ENCODE measurements around the gene CBL.
"Not testable (repeated sequence)": the region's sequence is repeated elsewhere in the genome, so short reads cannot be mapped to it uniquely, and the experiment has no call there.

Gene CBL

GRCh38 chr11:119218141-119218878 is 12.2 kb downstream of the CBL start:
- no peak overlapping the region for H3K4me3 ChIP-seq (ENCODE audit: low read length)
- TF ChIP-seq ZNF274 (IDR thresholded peaks at IDR 0.05; ENCODE audit: low read depth, low read length), result no peak

- no peak for TF ChIP-seq ZNF274 (IDR thresholded peaks at IDR 0.05; ENCODE audit: low read depth, low read length)
- H3K4me3 ChIP-seq (ENCODE audit: low read length), result no peak overlapping the region
Measured at GRCh38 chr11:119222308-119222707, 16.2 kb downstream of the CBL start.

GRCh38 chr11:119222891-119223290 is 16.8 kb downstream of the CBL start:
- H3K4me3 ChIP-seq (ENCODE audit: low read length), result no peak overlapping the region

GRCh38 chr11:119223856-119224255 is 17.7 kb downstream of the CBL start:
- TF ChIP-seq ZNF274 (IDR thresholded peaks at IDR 0.05; ENCODE audit: low read depth, low read length), result no peak
- H3K4me3 ChIP-seq (ENCODE audit: low read length), result no peak overlapping the region

More at GRCh38 chr11:119222891-119223290, 16.8 kb downstream of the CBL start:
- no peak for TF ChIP-seq ZNF274 (IDR thresholded peaks at IDR 0.05; ENCODE audit: low read depth, low read length)

- not testable (repeated sequence) for H3K4me3 ChIP-seq (ENCODE audit: low read length)
Measured at GRCh38 chr11:119228535-119229287, 22.6 kb downstream of the CBL start.

- no peak for TF ChIP-seq ZNF274 (IDR thresholded peaks at IDR 0.05; ENCODE audit: low read depth, low read length)
- H3K4me3 ChIP-seq (ENCODE audit: low read length), result no peak overlapping the region
Measured at GRCh38 chr11:119229288-119229672, 23.1 kb downstream of the CBL start.

GRCh38 chr11:119229741-119230140 is 23.6 kb downstream of the CBL start:
- TF ChIP-seq ZNF274 (IDR thresholded peaks at IDR 0.05; ENCODE audit: low read depth, low read length), result no peak

GRCh38 chr11:119236490-119236889 is 30.4 kb downstream of the CBL start:
- no peak for TF ChIP-seq ZNF274 (IDR thresholded peaks at IDR 0.05; ENCODE audit: low read depth, low read length)
- H3K4me3 ChIP-seq (ENCODE audit: low read length), result no peak overlapping the region

More at GRCh38 chr11:119229741-119230140, 23.6 kb downstream of the CBL start:
- no peak overlapping the region for H3K4me3 ChIP-seq (ENCODE audit: low read length)

- H3K4me3 ChIP-seq (ENCODE audit: low read length), result no peak overlapping the region
- TF ChIP-seq ZNF274 (IDR thresholded peaks at IDR 0.05; ENCODE audit: low read depth, low read length), result no peak
Measured at GRCh38 chr11:119236891-119237290, 30.8 kb downstream of the CBL start.

- no peak for TF ChIP-seq ZNF274 (IDR thresholded peaks at IDR 0.05; ENCODE audit: low read depth, low read length)
- H3K4me3 ChIP-seq (ENCODE audit: low read length), result no peak overlapping the region; the same call in 1 of the 2 replicates
Measured at GRCh38 chr11:119237515-119237914, 31.4 kb downstream of the CBL start.

GRCh38 chr11:119248750-119249670 is 42.9 kb downstream of the CBL start:
- no peak for TF ChIP-seq ZNF274 (IDR thresholded peaks at IDR 0.05; ENCODE audit: low read depth, low read length)
- H3K4me3 ChIP-seq (ENCODE audit: low read length), result no peak overlapping the region

- no peak for TF ChIP-seq ZNF274 (IDR thresholded peaks at IDR 0.05; ENCODE audit: low read depth, low read length)
- H3K4me3 ChIP-seq (ENCODE audit: low read length), result no peak overlapping the region
Measured at GRCh38 chr11:119249671-119250010, 43.5 kb downstream of the CBL start.

- no peak for TF ChIP-seq ZNF274 (IDR thresholded peaks at IDR 0.05; ENCODE audit: low read depth, low read length)
- H3K4me3 ChIP-seq (ENCODE audit: low read length), result no peak overlapping the region
Measured at GRCh38 chr11:119251114-119251513, 45.0 kb downstream of the CBL start.

GRCh38 chr11:119254239-119254638 is 48.1 kb downstream of the CBL start:
- H3K4me3 ChIP-seq (ENCODE audit: low read length), result no peak overlapping the region
- no peak for TF ChIP-seq ZNF274 (IDR thresholded peaks at IDR 0.05; ENCODE audit: low read depth, low read length)

Data from GM08714 (cell line).